HEK293T (cell line): ENCODE data around the gene FBXO21.

Source experiments
- CTCF ChIA-PET: fragments of 350-600 bp; formaldehyde crosslinking; extraction: SDS; loops from one replicate; lab custom pipeline; 2021; ENCODE audit warnings: antibody characterized with exemption, inconsistent platforms; lab: Yijun Ruan, JAX
- POLR2A ChIA-PET: fragments of 350-600 bp; formaldehyde crosslinking; extraction: SDS; loops from one replicate; lab custom pipeline; 2020; ENCODE audit warnings: antibody characterized with exemption, inconsistent platforms; lab: Yijun Ruan, JAX
- DNase-seq: peaks from one replicate; pipeline ENCODE4 v3.0.0; 2012; ENCODE audit warnings: mixed read lengths; ENCODE audit errors: extremely low spot score
- ARNT ChIP-seq: fragments of 450-650 bp; IDR thresholded peaks from 2 replicates; pipeline ENCODE4 v1.6.1; 2017; ENCODE audit warnings: mild to moderate bottlenecking
- BHLHE40 ChIP-seq: fragments of 450-650 bp; IDR thresholded peaks from 2 replicates; pipeline ENCODE4 v1.6.1; 2016; ENCODE audit warnings: mild to moderate bottlenecking, moderate library complexity, borderline replicate concordance
- CTBP1 ChIP-seq: fragments of 450-650 bp; IDR thresholded peaks from 2 replicates; pipeline ENCODE4 v1.6.1; 2016; ENCODE audit warnings: borderline replicate concordance
- ELF4 ChIP-seq: fragments of 450-650 bp; IDR thresholded peaks from 2 replicates; pipeline ENCODE4 v1.6.1; 2017; ENCODE audit warnings: antibody characterized with exemption
- FOXA1 ChIP-seq: fragments of 450-650 bp; IDR thresholded peaks from 2 replicates; pipeline ENCODE4 v1.6.1; 2016; ENCODE audit warnings: mild to moderate bottlenecking
- FOXK2 ChIP-seq: fragments of 450-650 bp; IDR thresholded peaks from 2 replicates; pipeline ENCODE4 v1.6.1; 2016; ENCODE audit warnings: mild to moderate bottlenecking
- FOXM1 ChIP-seq: fragments of 450-650 bp; IDR thresholded peaks from 2 replicates; pipeline ENCODE4 v1.6.1; 2017; ENCODE audit warnings: mild to moderate bottlenecking, borderline replicate concordance
- HDGF ChIP-seq: fragments of 450-650 bp; IDR thresholded peaks from 2 replicates; pipeline ENCODE4 v1.6.1; 2017; ENCODE audit warnings: antibody characterized with exemption, borderline replicate concordance
- L3MBTL2 ChIP-seq: fragments of 450-650 bp; conservative IDR thresholded peaks from 2 replicates; pipeline ENCODE4 v1.6.1; 2016; ENCODE audit warnings: mild to moderate bottlenecking
- LEF1 ChIP-seq: fragments of 450-650 bp; IDR thresholded peaks from 2 replicates; pipeline ENCODE4 v1.6.1; 2017; ENCODE audit warnings: mild to moderate bottlenecking, borderline replicate concordance
- NFRKB ChIP-seq: fragments of 450-650 bp; IDR thresholded peaks from 2 replicates; pipeline ENCODE4 v1.6.1; 2016; ENCODE audit warnings: mild to moderate bottlenecking, moderate library complexity
- PKNOX1 ChIP-seq: fragments of 450-650 bp; IDR thresholded peaks from 2 replicates; pipeline ENCODE4 v1.6.1; 2016
- SP1 ChIP-seq: fragments of 450-650 bp; IDR thresholded peaks from 2 replicates; pipeline ENCODE4 v1.6.1; 2017
- SUZ12 ChIP-seq: fragments of 450-650 bp; IDR thresholded peaks from 2 replicates; pipeline ENCODE4 v1.6.1; 2016; ENCODE audit warnings: mild to moderate bottlenecking
- TARDBP ChIP-seq: fragments of 450-650 bp; IDR thresholded peaks from 2 replicates; pipeline ENCODE4 v1.6.1; 2016
- ZNF384 ChIP-seq: fragments of 450-650 bp; IDR thresholded peaks from 2 replicates; pipeline ENCODE4 v1.6.1; 2016

The FBXO21 gene

GRCh38 chr12:117180758-117181467, 9.4 kb downstream of the FBXO21 start:
- ChIA-PET POLR2A (no interaction called here), CTCF (no interaction called here)
- TF ChIP-seq ELF4: no peak
- no peak for TF ChIP-seq TARDBP
- TF ChIP-seq ARNT: no peak
- no peak for TF ChIP-seq SUZ12
- no peak for TF ChIP-seq FOXM1
- no peak for TF ChIP-seq FOXA1
- TF ChIP-seq L3MBTL2: no peak
- no peak for TF ChIP-seq PKNOX1
- TF ChIP-seq CTBP1: no peak
- no peak for TF ChIP-seq ZNF384
- TF ChIP-seq NFRKB: no peak
- TF ChIP-seq BHLHE40: no peak
- no peak for TF ChIP-seq LEF1
- no peak for TF ChIP-seq FOXK2
- TF ChIP-seq SP1: no peak
- DNase-seq: no peak

GRCh38 chr12:117178745-117179144, 11.5 kb downstream of the FBXO21 start:
- ChIA-PET POLR2A (no interaction called here), CTCF (no interaction called here)
- TF ChIP-seq BHLHE40 (no peak), FOXK2 (no peak), FOXA1 (no peak), ARNT (no peak), CTBP1 (no peak), ZNF384 (no peak), SUZ12 (no peak), SP1 (no peak), ELF4 (no peak), LEF1 (no peak), HDGF (no peak), TARDBP (no peak), NFRKB (no peak)
- DNase-seq: no peak

- CTCF ChIA-PET: no interaction called here
Observed at GRCh38 chr12:117178301-117178700, 12.0 kb downstream of the FBXO21 start.

GRCh38 chr12:117172168-117172567, 18.1 kb downstream of the FBXO21 start:
- CTCF ChIA-PET: no interaction called here
- POLR2A ChIA-PET: no interaction called here
- no peak for DNase-seq
- TF ChIP-seq FOXK2 (no peak), BHLHE40 (no peak), ZNF384 (no peak), ELF4 (no peak), L3MBTL2 (no peak)

More at GRCh38 chr12:117178301-117178700, 12.0 kb downstream of the FBXO21 start:
- no peak for DNase-seq
- POLR2A ChIA-PET: no interaction called here
- TF ChIP-seq NFRKB (no peak), CTBP1 (no peak), L3MBTL2 (no peak), FOXM1 (no peak), FOXA1 (no peak), BHLHE40 (no peak), SUZ12 (no peak)

GRCh38 chr12:117171499-117172162, 18.6 kb downstream of the FBXO21 start:
- no peak for TF ChIP-seq ARNT
- TF ChIP-seq BHLHE40: no peak
- TF ChIP-seq TARDBP: no peak
- no peak for TF ChIP-seq FOXK2
- TF ChIP-seq CTBP1: no peak
- no peak for TF ChIP-seq L3MBTL2
- no peak for TF ChIP-seq SP1
- TF ChIP-seq HDGF: no peak
- TF ChIP-seq ELF4: no peak
- DNase-seq: no peak
- ChIA-PET CTCF (no interaction called here), POLR2A (no interaction called here)

GRCh38 chr12:117169548-117169947, 20.7 kb downstream of the FBXO21 start:
- POLR2A ChIA-PET: no interaction called here
- CTCF ChIA-PET: interaction anchor here (0.6 kb wide), 1 partner anchor 1045 kb away, joined by 3 read pairs; no protein-coding TSS in a partner anchor
- DNase-seq: no peak
- TF ChIP-seq PKNOX1: no peak
- no peak for TF ChIP-seq SUZ12
- TF ChIP-seq ARNT: no peak
- TF ChIP-seq TARDBP: no peak
- TF ChIP-seq FOXM1: no peak
- TF ChIP-seq HDGF: no peak
- TF ChIP-seq L3MBTL2: no peak
- TF ChIP-seq FOXK2: no peak
- no peak for TF ChIP-seq ZNF384
- TF ChIP-seq ELF4: no peak
- TF ChIP-seq NFRKB: no peak
- no peak for TF ChIP-seq CTBP1
- no peak for TF ChIP-seq SP1
- TF ChIP-seq BHLHE40: no peak
- no peak for TF ChIP-seq FOXA1
- no peak for TF ChIP-seq LEF1
